Sigmoid colon (tissue), 4 donors: ENCODE results near the gene ZNF506.
"Not testable (repeated sequence)": the region's sequence is repeated elsewhere in the genome, so short reads cannot be mapped to it uniquely, and the experiment has no call there.

Source experiments
- EP300 ChIP-seq, 4 donors: sonication (generic); formaldehyde crosslinking; IDR thresholded peaks; one replicate each; pipeline ENCODE4 v1.6.1; 2017; ENCODE audit warnings: antibody characterized with exemption in 4 of 4
- POLR2A ChIP-seq, 2 donors: fragments of 450-650 bp; IDR thresholded peaks; one replicate each; pipeline ENCODE4 v1.6.1; 2016; ENCODE audit warnings: antibody characterized with exemption in 2 of 2, mild to moderate bottlenecking in 2 of 2, moderate library complexity in 2 of 2
- POLR2AphosphoS5 ChIP-seq, 4 donors: sonication (generic); formaldehyde crosslinking; IDR thresholded peaks; one replicate each; pipeline ENCODE4 v1.6.1; 2017; ENCODE audit warnings: antibody characterized with exemption in 4 of 4
- TF ChIP-seq, protein P1 (sequence below), 4 experiments: fragments of 450-650 bp in 3 of 4; fragments of 200-600 bp in 1 of 4; IDR thresholded peaks; one replicate each; pipeline ENCODE4 v1.5.1; 2016 to 2019; ENCODE audit warnings: antibody characterized with exemption in 4 of 4, mild to moderate bottlenecking in 3 of 4, moderate library complexity in 2 of 4

DNA sequence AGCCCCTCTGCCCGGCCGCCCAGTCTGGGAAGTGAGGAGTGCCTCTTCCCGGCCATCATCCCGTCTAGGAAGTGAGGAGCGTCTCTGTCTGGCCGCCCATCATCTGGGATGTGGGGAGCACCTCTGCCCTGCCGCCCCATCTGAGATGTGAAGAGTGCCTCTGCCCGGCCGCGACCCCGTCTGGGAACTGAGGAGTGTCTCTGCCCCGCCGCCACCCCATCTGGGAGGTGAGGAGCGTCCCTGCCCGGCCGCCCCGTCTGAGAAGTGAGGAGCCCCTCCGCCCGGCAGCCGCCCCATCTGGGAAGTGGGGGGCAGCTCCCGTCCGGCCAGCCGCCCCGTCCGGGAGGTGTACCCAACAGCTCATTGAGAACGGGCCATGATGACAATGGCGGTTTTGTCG, 51.6 kb downstream of the ZNF506 start:
- not testable (repeated sequence) for TF ChIP-seq POLR2AphosphoS5, POLR2A, EP300 (IDR thresholded peaks at IDR 0.05)
- TF ChIP-seq, protein P1, sequence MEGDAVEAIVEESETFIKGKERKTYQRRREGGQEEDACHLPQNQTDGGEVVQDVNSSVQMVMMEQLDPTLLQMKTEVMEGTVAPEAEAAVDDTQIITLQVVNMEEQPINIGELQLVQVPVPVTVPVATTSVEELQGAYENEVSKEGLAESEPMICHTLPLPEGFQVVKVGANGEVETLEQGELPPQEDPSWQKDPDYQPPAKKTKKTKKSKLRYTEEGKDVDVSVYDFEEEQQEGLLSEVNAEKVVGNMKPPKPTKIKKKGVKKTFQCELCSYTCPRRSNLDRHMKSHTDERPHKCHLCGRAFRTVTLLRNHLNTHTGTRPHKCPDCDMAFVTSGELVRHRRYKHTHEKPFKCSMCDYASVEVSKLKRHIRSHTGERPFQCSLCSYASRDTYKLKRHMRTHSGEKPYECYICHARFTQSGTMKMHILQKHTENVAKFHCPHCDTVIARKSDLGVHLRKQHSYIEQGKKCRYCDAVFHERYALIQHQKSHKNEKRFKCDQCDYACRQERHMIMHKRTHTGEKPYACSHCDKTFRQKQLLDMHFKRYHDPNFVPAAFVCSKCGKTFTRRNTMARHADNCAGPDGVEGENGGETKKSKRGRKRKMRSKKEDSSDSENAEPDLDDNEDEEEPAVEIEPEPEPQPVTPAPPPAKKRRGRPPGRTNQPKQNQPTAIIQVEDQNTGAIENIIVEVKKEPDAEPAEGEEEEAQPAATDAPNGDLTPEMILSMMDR (IDR thresholded peaks at IDR 0.05): not testable (repeated sequence)
